Measurements from ENCODE around the gene ASAP2. TPM values are rescaled to one million over a fixed set of nuclear protein-coding genes. Genes with fewer than 3 reads are reported as not detected.

Gene ASAP2
- total and polyA plus RNA-seq, 9 of the 15 experiments (the other 6 are each of a cell fraction or from before 2014, with no cell fraction given) = 0.06 to 4.3 (median 3.1) TPM

DNA sequence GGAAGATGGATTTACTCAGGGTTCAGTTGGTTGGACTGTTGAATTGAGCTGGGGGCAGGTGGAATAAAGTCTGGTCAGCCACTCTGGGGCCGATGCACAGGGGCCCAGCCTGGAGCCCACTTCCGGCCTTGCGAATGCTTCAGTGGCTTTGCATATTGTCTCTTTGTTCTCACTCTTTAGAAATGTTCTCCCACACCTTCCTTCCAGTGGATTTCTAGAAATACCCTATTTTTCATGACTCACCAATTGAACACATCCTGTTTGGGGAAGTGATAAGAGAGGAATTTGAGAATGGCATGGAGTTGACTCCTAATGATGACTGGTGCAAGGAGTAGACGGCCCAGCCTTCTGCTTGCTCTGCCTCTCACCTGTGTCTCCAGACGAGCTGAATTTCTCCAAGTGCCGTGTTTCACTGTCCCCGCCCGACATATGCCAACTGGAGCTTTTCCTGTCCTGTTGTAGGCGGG, 28.1 kb downstream of the ASAP2 start (continued):
- TF ChIP-seq BACH1 (tag; IDR thresholded peaks at IDR 0.05) (peak; percentile 75), SOX6 (IDR thresholded peaks at IDR 0.05) (peak; percentile 80), ETV5 (CRISPR knock-in tag; IDR thresholded peaks at IDR 0.05; ENCODE audit: low read depth) (peak; percentile 94), RBM39 (optimal IDR thresholded peaks at IDR 0.05; ENCODE audit: low read depth, low read length) (no peak), TRIM28 (IDR thresholded peaks at IDR 0.05) (no peak), C11orf30 (IDR thresholded peaks at IDR 0.05; ENCODE audit: low read depth) (peak; percentile 52; the same call in 1 of the 2 replicates), CTBP1 (IDR thresholded peaks at IDR 0.05; ENCODE audit: borderline replicate concordance) (peak; percentile 86), HDAC2 (IDR thresholded peaks at IDR 0.05) (peak; percentile 76; the same call in 1 of the 2 replicates), ZBTB26 (CRISPR knock-in tag; IDR thresholded peaks at IDR 0.05) (no peak), HCFC1 (IDR thresholded peaks at IDR 0.05; ENCODE audit: low read depth, low read length) (no peak), GTF2E2 (tag; IDR thresholded peaks at IDR 0.05) (no peak), ZNF507 (tag; conservative IDR thresholded peaks at IDR 0.05) (no peak), LCOR (CRISPR knock-in tag; IDR thresholded peaks at IDR 0.05) (peak; percentile 77; the same call in 1 of the 2 replicates), MTA1 (IDR thresholded peaks at IDR 0.05; ENCODE audit: borderline replicate concordance) (no peak), HLTF (IDR thresholded peaks at IDR 0.05) (no peak), LARP7 (IDR thresholded peaks at IDR 0.05) (no peak), PRMT5 (CRISPR knock-in tag; IDR thresholded peaks at IDR 0.05) (no peak), TCF3 (CRISPR knock-in tag; IDR thresholded peaks at IDR 0.05) (0 out of 2 replicates have a peak, but pooled peaks have one; percentile 17), TFAM (CRISPR knock-in tag; conservative IDR thresholded peaks at IDR 0.05) (no peak), U2AF2 (optimal IDR thresholded peaks at IDR 0.05; ENCODE audit: low read depth, low read length) (no peak), BRD9 (IDR thresholded peaks at IDR 0.05; ENCODE audit: low read depth, partially characterized antibody) (no peak), ZFPM2 (CRISPR knock-in tag; IDR thresholded peaks at IDR 0.05) (no peak), KHSRP (IDR thresholded peaks at IDR 0.05) (no peak), MAFK (IDR thresholded peaks at IDR 0.05; ENCODE audit: low read length) (peak; percentile 30; the same call in 1 of the 2 replicates), ZBTB7A (IDR thresholded peaks at IDR 0.05; ENCODE audit: borderline replicate concordance, control insufficient read depth, low read depth, low read length) (no peak)
- TF ChIP-seq, protein P1, sequence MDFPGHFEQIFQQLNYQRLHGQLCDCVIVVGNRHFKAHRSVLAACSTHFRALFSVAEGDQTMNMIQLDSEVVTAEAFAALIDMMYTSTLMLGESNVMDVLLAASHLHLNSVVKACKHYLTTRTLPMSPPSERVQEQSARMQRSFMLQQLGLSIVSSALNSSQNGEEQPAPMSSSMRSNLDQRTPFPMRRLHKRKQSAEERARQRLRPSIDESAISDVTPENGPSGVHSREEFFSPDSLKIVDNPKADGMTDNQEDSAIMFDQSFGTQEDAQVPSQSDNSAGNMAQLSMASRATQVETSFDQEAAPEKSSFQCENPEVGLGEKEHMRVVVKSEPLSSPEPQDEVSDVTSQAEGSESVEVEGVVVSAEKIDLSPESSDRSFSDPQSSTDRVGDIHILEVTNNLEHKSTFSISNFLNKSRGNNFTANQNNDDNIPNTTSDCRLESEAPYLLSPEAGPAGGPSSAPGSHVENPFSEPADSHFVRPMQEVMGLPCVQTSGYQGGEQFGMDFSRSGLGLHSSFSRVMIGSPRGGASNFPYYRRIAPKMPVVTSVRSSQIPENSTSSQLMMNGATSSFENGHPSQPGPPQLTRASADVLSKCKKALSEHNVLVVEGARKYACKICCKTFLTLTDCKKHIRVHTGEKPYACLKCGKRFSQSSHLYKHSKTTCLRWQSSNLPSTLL (IDR thresholded peaks at IDR 0.05) = no peak
- TF ChIP-seq, protein P2, sequence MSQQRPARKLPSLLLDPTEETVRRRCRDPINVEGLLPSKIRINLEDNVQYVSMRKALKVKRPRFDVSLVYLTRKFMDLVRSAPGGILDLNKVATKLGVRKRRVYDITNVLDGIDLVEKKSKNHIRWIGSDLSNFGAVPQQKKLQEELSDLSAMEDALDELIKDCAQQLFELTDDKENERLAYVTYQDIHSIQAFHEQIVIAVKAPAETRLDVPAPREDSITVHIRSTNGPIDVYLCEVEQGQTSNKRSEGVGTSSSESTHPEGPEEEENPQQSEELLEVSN (IDR thresholded peaks at IDR 0.05; ENCODE audit: borderline replicate concordance in 1 of 2, extremely low read depth in 1 of 2, insufficient read depth in 1 of 2, insufficient read length in 1 of 2, low read depth in 1 of 2, low read length in 1 of 2, poor library complexity in 1 of 2, severe bottlenecking in 1 of 2) = no peak
- TF ChIP-seq, protein P3, sequence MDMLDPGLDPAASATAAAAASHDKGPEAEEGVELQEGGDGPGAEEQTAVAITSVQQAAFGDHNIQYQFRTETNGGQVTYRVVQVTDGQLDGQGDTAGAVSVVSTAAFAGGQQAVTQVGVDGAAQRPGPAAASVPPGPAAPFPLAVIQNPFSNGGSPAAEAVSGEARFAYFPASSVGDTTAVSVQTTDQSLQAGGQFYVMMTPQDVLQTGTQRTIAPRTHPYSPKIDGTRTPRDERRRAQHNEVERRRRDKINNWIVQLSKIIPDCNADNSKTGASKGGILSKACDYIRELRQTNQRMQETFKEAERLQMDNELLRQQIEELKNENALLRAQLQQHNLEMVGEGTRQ (CRISPR knock-in tag; IDR thresholded peaks at IDR 0.05) = no peak
